ENCODE measurements around the gene LZTS3.

DNA sequence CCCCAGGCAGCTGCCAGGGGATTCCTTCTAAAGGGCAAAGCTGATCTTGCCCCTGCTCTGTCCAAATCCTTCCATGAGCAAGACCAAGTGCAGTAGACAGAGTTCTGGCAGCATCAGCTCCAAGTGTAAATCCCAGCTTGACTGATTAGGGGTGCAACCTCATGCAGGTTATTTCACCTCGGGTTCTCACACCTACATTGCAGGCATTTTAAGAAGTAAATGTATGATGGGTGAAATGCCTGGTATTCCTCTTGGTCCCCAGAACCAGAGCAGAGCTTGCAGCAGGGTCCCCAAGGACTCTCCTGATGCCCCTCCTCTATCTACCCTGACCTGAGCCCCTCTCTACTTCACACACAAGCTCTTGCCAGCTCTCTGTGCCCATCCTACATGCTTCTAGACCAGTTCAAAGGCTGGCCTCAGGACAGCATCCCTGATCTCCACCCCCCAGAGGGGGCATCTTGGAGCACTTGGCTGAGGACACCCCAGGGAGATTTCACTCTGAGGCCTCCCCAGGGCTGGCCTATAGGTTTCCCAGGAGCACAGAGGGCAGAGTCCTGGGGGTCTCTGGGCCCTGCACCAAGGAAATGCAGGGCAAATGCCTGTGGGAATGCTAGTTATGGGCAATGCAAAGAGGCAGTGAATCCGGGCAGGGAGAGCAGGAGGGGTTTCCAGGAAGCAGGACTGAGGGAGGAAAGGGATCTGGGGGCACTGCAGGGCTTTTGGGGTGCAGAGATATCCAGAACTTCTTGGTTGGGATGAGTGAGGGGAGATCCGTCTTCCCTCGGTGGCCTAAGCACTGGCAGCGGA, 1.0 kb downstream of the LZTS3 start:
- TF ChIP-seq, protein P1, sequence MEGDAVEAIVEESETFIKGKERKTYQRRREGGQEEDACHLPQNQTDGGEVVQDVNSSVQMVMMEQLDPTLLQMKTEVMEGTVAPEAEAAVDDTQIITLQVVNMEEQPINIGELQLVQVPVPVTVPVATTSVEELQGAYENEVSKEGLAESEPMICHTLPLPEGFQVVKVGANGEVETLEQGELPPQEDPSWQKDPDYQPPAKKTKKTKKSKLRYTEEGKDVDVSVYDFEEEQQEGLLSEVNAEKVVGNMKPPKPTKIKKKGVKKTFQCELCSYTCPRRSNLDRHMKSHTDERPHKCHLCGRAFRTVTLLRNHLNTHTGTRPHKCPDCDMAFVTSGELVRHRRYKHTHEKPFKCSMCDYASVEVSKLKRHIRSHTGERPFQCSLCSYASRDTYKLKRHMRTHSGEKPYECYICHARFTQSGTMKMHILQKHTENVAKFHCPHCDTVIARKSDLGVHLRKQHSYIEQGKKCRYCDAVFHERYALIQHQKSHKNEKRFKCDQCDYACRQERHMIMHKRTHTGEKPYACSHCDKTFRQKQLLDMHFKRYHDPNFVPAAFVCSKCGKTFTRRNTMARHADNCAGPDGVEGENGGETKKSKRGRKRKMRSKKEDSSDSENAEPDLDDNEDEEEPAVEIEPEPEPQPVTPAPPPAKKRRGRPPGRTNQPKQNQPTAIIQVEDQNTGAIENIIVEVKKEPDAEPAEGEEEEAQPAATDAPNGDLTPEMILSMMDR (IDR thresholded peaks at IDR 0.05; ENCODE audit: poor library complexity): no peak
- no peak for TF ChIP-seq EZH2 (IDR thresholded peaks at IDR 0.05; ENCODE audit: borderline replicate concordance)
